HL-60 (cell line): ENCODE data around the gene SHISA6.

Experiments used
- DNase-seq, 2 experiments: peaks; one replicate each; pipeline ENCODE4 v3.0.0-alpha.2; 2010 to 2020; ENCODE audit warnings: low read depth in 1 of 2, low spot score in 1 of 2
- H3K27ac ChIP-seq: fragments of 250-450 bp; sonication (Bioruptor Pico); replicated peaks from 2 replicates; pipeline ENCODE4 v1.5.1; 2020; ENCODE audit warnings: mild to moderate bottlenecking, moderate library complexity
- H3K27me3 ChIP-seq: fragments of 250-450 bp; sonication (Bioruptor Pico); 2 replicates; pipeline ENCODE4 v1.5.1; 2021; ENCODE audit warnings: mild to moderate bottlenecking, moderate library complexity; ENCODE audit not compliant: insufficient read depth, poor library complexity, severe bottlenecking
- H3K4me3 ChIP-seq: replicated peaks from 2 replicates; pipeline ENCODE4 v1.5.1; 2011; ENCODE audit warnings: mild to moderate bottlenecking, control low read depth, low read length; ENCODE audit not compliant: insufficient read depth
- GABPA ChIP-seq: IDR thresholded peaks from 2 replicates; pipeline ENCODE4 v1.6.1; 2012; ENCODE audit warnings: low read depth
- POLR2AphosphoS5 ChIP-seq: IDR thresholded peaks from 2 replicates; pipeline ENCODE4 v1.6.1; 2012; ENCODE audit warnings: low read depth
- SPI1 ChIP-seq: IDR thresholded peaks from 2 replicates; pipeline ENCODE4 v1.6.1; 2012; ENCODE audit warnings: low read depth, mild to moderate bottlenecking, borderline replicate concordance
- TF ChIP-seq, protein P1 (sequence below): IDR thresholded peaks from 2 replicates; pipeline ENCODE4 v1.6.1; 2012; ENCODE audit warnings: low read depth; ENCODE audit not compliant: insufficient replicate concordance
- TF ChIP-seq, protein P2 (sequence below): IDR thresholded peaks from one replicate; pipeline ENCODE4 v1.5.1; 2011; ENCODE audit warnings: low read length, control low read depth, inconsistent platforms; ENCODE audit not compliant: insufficient read depth

SHISA6 gene

GRCh38 chr17:11242411-11242810 is 1.4 kb downstream of the SHISA6 start:
- no peak overlapping the region for H3K4me3 ChIP-seq
- H3K27ac ChIP-seq = no peak overlapping the region
- peaks cover 2% of the 10 kb centered on the region for H3K27me3 ChIP-seq
- no peak for DNase-seq
- TF ChIP-seq GABPA = no peak
- TF ChIP-seq, protein P1, sequence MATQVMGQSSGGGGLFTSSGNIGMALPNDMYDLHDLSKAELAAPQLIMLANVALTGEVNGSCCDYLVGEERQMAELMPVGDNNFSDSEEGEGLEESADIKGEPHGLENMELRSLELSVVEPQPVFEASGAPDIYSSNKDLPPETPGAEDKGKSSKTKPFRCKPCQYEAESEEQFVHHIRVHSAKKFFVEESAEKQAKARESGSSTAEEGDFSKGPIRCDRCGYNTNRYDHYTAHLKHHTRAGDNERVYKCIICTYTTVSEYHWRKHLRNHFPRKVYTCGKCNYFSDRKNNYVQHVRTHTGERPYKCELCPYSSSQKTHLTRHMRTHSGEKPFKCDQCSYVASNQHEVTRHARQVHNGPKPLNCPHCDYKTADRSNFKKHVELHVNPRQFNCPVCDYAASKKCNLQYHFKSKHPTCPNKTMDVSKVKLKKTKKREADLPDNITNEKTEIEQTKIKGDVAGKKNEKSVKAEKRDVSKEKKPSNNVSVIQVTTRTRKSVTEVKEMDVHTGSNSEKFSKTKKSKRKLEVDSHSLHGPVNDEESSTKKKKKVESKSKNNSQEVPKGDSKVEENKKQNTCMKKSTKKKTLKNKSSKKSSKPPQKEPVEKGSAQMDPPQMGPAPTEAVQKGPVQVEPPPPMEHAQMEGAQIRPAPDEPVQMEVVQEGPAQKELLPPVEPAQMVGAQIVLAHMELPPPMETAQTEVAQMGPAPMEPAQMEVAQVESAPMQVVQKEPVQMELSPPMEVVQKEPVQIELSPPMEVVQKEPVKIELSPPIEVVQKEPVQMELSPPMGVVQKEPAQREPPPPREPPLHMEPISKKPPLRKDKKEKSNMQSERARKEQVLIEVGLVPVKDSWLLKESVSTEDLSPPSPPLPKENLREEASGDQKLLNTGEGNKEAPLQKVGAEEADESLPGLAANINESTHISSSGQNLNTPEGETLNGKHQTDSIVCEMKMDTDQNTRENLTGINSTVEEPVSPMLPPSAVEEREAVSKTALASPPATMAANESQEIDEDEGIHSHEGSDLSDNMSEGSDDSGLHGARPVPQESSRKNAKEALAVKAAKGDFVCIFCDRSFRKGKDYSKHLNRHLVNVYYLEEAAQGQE = no peak
- no peak for TF ChIP-seq SPI1
- no peak for TF ChIP-seq POLR2AphosphoS5
- TF ChIP-seq, protein P2, sequence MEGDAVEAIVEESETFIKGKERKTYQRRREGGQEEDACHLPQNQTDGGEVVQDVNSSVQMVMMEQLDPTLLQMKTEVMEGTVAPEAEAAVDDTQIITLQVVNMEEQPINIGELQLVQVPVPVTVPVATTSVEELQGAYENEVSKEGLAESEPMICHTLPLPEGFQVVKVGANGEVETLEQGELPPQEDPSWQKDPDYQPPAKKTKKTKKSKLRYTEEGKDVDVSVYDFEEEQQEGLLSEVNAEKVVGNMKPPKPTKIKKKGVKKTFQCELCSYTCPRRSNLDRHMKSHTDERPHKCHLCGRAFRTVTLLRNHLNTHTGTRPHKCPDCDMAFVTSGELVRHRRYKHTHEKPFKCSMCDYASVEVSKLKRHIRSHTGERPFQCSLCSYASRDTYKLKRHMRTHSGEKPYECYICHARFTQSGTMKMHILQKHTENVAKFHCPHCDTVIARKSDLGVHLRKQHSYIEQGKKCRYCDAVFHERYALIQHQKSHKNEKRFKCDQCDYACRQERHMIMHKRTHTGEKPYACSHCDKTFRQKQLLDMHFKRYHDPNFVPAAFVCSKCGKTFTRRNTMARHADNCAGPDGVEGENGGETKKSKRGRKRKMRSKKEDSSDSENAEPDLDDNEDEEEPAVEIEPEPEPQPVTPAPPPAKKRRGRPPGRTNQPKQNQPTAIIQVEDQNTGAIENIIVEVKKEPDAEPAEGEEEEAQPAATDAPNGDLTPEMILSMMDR = no peak

DNA sequence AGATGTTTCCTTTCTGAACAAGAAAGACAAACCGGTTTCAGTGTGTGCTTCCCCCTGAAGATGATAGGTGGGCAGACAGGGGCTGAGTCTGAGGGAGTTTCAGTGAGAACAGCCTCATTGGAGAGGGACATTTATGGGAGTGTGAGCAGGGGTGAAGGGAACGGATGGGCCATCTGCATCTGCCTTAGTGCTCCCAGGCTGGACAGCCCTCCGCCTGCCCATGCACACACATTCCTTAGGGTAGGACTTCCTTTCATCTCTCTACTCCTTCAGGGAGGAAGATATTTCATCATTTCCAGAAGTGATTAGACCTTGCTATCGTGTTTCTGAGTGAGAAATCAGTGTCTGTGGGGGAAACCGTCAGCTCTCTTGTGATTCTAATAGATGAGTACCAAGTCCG is 3.8 kb downstream of the SHISA6 start:
- no peak for DNase-seq
- no peak overlapping the region for H3K4me3 ChIP-seq
- peaks cover 2% of the 10 kb centered on the region for H3K27me3 ChIP-seq
- no peak for TF ChIP-seq POLR2AphosphoS5
- TF ChIP-seq, protein P2 = no peak
- TF ChIP-seq SPI1 = no peak
- no peak for TF ChIP-seq GABPA
- TF ChIP-seq, protein P1 = no peak
- no peak overlapping the region for H3K27ac ChIP-seq

DNA sequence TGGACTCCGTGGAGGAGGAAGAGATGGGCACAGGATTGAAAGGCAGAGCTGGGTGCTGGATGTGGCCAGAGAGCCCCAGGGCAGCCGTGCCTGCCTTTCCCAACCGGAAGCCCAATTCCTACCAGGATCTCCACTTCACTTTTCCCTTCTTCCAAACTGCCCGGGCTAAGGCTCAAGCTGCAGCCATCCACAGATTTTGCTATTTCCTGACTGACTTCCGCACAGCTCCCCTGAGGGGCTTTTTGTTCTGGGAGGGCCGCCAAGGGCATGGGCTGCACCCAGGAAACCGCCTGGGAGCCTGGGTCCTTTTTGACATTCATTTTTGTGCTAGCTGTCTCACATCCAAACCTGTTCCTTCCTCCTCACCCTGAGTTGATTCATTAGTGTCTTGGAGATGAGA is 4.2 kb downstream of the SHISA6 start:
- TF ChIP-seq SPI1 (no peak), GABPA (no peak)

GRCh38 chr17:11245791-11246190 is 4.8 kb downstream of the SHISA6 start:
- Histone ChIP-seq H3K27me3 (peaks cover 2% of the 10 kb centered on the region), H3K4me3 (no peak overlapping the region), H3K27ac (no peak overlapping the region)
- DNase-seq = no peak
- no peak for TF ChIP-seq POLR2AphosphoS5
- no peak for TF ChIP-seq GABPA
- TF ChIP-seq, protein P1 = no peak
- TF ChIP-seq, protein P2 = no peak
- TF ChIP-seq SPI1 = no peak

More for the DNA sequence above, 4.2 kb downstream of the SHISA6 start:
- DNase-seq = no peak
- no peak overlapping the region for H3K27ac ChIP-seq
- peaks cover 2% of the 10 kb centered on the region for H3K27me3 ChIP-seq
- no peak overlapping the region for H3K4me3 ChIP-seq
